Measurements from ENCODE around the gene KCNIP1. TPM values are rescaled to one million over a fixed set of nuclear protein-coding genes. Genes with fewer than 3 reads are reported as not detected.
A peak's percentile ranks its signal among the peaks of the same experiment; 100 is the strongest.

The KCNIP1 gene
- total RNA-seq, 8 experiments from 2014 or later: 0.80 to 35.0 (median 14.5) TPM; not detected in 2

DNA sequence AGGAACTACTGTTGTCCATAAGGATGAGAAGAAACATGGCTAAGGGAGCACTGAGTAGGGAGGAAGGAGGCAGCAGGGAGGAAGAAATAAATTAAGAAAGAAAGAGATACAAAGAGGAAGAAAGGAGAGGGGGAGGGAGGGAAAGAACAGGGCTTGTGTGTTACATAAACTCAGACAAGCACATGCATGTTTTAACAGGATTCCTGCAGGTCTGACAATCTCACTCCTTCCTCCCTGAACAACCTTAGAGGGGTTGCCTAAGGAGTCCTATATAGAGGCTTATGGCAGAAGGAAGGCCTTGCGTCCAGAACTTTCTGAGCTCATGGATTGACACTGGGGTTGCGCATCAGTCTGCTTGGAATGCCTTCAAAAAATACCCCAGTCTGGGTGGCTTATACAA is 4.2 kb upstream of the KCNIP1 start:
- in situ Hi-C loops (cut with MboI; ENCODE audit: low pct_unique_long_range_greater_than_20kb in 2 of 9, low sequenced_read_pairs in 9 of 9, unreplicated experiment in 9 of 9): no loop called here
- WGBS, 10 experiments: 80 to 100% (median 100%) methylated on average over 1 to 2 of the region's 2 CpGs; no CpG with 5 or more reads in 5 of the 10 experiments
- H3K4me3 ChIP-seq: no peak overlapping the region
- H3K4me1 ChIP-seq (replicated peaks in 1 of 2): peaks cover 50 to 56% of the 10 kb centered on the region in 2 donors
- no peak overlapping the region for H3K27ac ChIP-seq
- ATAC-seq (replicated peaks in 6 of 8): no peak

DNA sequence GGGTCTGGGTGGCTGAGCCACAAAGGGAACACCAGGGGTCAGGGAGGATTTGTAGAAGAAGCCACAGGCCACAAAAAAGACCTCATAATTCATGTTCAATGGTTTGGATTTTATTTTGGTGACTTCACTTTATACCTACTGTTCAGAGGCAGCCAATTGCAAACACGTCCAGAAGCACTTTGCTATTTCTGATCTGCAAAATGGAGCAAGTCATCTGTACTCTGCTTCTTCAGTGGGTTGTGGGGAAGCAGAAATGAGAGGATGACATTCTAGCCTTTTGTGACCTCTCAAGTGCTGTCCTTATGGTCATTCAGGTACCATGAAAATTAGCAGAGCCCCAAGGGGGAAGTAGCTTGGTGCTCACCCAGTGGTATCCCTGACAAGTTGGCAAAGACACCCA is 2.5 kb upstream of the KCNIP1 start:
- Histone ChIP-seq H3K27ac (no peak overlapping the region), H3K4me1 (replicated peaks in 1 of 2) (peaks cover 47 to 54% of the 10 kb centered on the region in 2 donors), H3K4me3 (no peak overlapping the region)
- in situ Hi-C loops (cut with MboI; ENCODE audit: low pct_unique_long_range_greater_than_20kb in 2 of 9, low sequenced_read_pairs in 9 of 9, unreplicated experiment in 9 of 9): no loop called here
- ATAC-seq (replicated peaks in 6 of 8): no peak
- WGBS, 10 experiments: 71 to 100% (median 100%) methylated on average over 1 of the region's 1 CpG; no CpG with 5 or more reads in 7 of the 10 experiments

DNA sequence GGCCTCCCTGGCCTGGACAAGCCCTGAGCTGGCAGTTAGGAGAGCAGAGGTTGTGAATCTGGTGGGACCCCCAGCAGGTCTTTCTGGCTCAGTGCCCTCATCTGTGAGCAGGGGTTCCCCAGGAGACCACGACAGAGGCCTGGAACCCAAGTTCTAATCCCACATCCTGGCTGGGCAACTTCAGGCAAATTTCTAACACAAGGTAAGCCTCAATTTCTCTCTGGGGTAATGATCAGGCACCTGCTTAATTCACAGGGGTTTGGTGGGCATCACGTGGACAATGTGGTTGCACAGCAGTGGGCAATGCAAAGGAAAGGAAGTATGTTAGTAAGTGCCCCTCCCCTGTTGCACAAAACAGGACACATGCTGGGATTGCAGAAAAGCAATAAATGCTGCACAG is 1.9 kb upstream of the KCNIP1 start:
- in situ Hi-C loops (cut with MboI; ENCODE audit: low pct_unique_long_range_greater_than_20kb in 2 of 9, low sequenced_read_pairs in 9 of 9, unreplicated experiment in 9 of 9): no loop called here
- WGBS, 10 experiments: 0 to 100% (median 83%) methylated on average over 1 to 2 of the region's 2 CpGs; no CpG with 5 or more reads in 3 of the 10 experiments
- no peak for ATAC-seq (replicated peaks in 6 of 8)

DNA sequence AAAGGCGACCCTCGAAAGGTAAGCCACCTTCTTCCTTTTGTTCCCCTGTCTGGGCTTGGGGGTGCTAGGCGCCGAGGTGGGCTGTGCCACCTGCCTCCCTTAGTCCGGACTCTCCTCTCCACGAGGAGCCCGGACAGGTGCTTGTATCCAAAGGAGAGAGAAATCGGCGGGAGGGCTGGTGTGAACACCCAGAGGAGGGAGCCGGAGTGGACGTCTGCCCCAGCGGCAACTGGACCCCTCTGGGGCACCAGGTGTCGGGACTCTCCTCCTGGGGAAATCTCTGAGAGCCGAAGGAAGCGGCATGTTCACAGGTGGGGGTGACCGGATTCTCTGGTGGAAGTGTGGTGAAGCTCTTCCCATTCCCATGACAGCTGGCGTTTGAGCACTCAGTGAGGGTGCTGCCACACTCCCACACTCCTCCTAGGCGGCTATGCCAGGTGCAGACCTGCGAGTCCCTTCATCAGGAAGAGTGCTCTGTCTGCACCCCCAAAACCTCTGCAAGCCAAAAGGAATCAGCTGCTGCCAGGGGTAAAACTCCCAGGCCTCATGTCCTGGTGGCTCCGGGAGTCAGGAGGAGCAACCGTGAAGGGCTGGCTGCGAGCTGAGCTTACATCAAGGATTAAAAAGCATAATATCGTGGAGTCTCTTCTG is 921 bp downstream of the KCNIP1 start:
- WGBS, 10 experiments: 60 to 100% (median 84%) methylated on average over 1 to 5 of the region's 23 CpGs; no CpG with 5 or more reads in 4 of the 10 experiments
- Histone ChIP-seq H3K27ac (no peak overlapping the region), H3K4me3 (peak overlapping the region; percentile 25 to 37 (median 33)), H3K4me1 (replicated peaks in 1 of 2) (peaks cover 41 to 46% of the 10 kb centered on the region in 2 donors)
- in situ Hi-C loops (cut with MboI; ENCODE audit: low pct_unique_long_range_greater_than_20kb in 2 of 9, low sequenced_read_pairs in 9 of 9, unreplicated experiment in 9 of 9): no loop called here
- ATAC-seq (replicated peaks in 6 of 8): no peak

More for the DNA sequence above, 1.9 kb upstream of the KCNIP1 start:
- Histone ChIP-seq H3K4me3 (no peak overlapping the region), H3K4me1 (replicated peaks in 1 of 2) (peaks cover 47 to 53% of the 10 kb centered on the region in 2 donors), H3K27ac (no peak overlapping the region)

DNA sequence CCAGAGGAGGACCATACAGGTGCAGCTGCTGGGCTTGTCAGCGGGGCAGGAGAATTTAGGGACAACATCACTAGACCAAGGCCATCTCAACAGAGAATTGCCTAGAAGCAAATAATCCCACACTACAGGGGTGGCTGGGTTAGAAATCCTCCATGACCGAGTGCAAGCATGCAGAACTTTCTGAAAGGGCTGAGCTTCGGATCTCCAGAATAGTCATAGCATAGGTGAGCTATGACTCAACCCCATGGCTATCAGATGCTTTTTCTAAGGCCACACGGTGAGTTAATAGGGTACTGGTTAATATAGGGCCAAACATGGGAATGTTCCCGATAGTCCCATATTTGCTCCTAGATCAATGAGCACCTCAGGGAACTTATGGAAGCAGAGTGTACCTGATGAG is 4.2 kb downstream of the KCNIP1 start:
- in situ Hi-C loops (cut with MboI; ENCODE audit: low pct_unique_long_range_greater_than_20kb in 2 of 9, low sequenced_read_pairs in 9 of 9, unreplicated experiment in 9 of 9): no loop called here
- no peak overlapping the region for H3K27ac ChIP-seq
- 76 to 100% (median 91%) methylated on average over 1 to 5 of the region's 5 CpGs; no CpG with 5 or more reads in 5 of the 10 experiments for WGBS, 10 experiments
- H3K4me3 ChIP-seq: no peak overlapping the region
- peaks cover 51 to 62% of the 10 kb centered on the region in 2 donors for H3K4me1 ChIP-seq (replicated peaks in 1 of 2)
- no peak for ATAC-seq (replicated peaks in 6 of 8)

DNA sequence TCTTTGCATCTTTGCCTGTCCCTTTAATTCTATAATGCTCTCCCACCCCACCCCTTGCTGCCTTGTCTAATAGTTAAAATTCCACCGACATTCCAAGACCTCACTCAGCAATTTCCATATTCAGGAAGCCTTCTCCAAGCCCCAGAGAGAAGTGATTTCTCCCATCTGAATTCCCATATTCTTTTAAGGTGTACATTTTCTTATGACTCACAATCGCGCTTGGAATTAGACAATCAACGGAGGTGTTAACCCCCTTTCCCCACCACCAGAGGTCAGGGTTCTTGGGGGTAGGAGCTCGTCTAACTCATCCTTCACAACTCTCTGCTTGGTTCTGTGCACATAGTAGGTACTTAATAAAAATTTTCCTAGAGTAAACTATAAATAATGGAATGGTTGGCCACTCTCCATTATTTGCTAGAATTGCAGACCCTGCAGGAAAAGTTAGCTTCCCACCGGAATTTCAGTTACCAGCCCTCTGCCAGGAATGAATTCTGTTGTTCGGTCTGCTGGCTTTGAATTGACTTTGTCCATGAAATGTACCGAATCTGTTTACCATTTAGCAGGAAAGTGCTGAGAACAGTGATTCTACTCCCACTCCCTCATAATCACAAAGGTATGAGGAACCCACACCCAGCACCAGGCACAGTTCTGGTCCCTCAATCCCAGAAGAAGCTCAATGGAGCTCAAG is 5.0 kb downstream of the KCNIP1 start:
- no peak overlapping the region for H3K27ac ChIP-seq
- peaks cover 45 to 58% of the 10 kb centered on the region in 2 donors for H3K4me1 ChIP-seq (replicated peaks in 1 of 2)
- ATAC-seq (replicated peaks in 6 of 8): peak in 3 of 8 experiments; percentile 16 to 85 (median 54)
- WGBS, 10 experiments: 6 to 93% (median 77%) methylated on average over 1 to 7 of the region's 8 CpGs; no CpG with 5 or more reads in 2 of the 10 experiments
- H3K4me3 ChIP-seq: no peak overlapping the region
- in situ Hi-C loops (cut with MboI; ENCODE audit: low pct_unique_long_range_greater_than_20kb in 2 of 9, low sequenced_read_pairs in 9 of 9, unreplicated experiment in 9 of 9): no loop called here

DNA sequence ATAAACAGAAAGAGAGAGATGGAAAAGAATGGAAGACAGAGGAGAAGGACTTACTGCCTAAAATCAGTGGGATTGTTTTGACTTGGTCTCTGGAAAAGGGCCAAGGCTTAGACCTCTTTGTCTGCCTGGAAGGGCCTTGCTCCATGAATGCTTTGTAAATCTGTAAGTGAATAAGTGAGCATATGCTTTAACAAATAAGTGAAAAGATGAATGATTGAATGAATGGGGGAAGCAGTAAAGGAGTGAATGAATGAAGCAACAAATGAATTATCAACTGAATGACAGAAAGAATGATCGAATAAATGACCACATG is 5.5 kb downstream of the KCNIP1 start:
- in situ Hi-C loops (cut with MboI; ENCODE audit: low pct_unique_long_range_greater_than_20kb in 2 of 9, low sequenced_read_pairs in 9 of 9, unreplicated experiment in 9 of 9): no loop called here
- no peak overlapping the region for H3K27ac ChIP-seq
- H3K4me1 ChIP-seq (replicated peaks in 1 of 2): peaks cover 42 to 58% of the 10 kb centered on the region in 2 donors
- no peak overlapping the region for H3K4me3 ChIP-seq
- no peak for ATAC-seq (replicated peaks in 6 of 8)
- WGBS, 10 experiments: 0 to 100% (median 56%) methylated on average over 1 of the region's 1 CpG; no CpG with 5 or more reads in 1 of the 10 experiments

DNA sequence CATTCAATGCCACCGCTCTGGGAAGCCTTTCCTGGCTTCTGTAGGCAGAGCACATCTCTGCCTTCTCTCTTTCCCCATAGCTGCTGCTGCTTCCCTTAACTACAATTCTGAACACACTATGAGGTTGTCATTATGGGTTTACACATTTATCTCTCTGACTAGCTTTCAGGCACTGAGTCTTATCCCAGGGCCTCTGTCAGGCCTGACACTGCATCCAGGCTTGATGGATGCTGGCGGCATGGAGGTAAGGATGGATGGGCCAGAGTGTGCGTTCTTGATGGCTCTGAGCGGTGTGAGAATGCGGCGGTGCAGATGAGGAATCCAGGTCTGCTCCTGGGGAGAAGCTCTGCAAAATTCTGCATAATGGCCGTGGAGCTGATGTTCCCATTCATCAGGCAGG is 6.3 kb downstream of the KCNIP1 start:
- in situ Hi-C loops (cut with MboI; ENCODE audit: low pct_unique_long_range_greater_than_20kb in 2 of 9, low sequenced_read_pairs in 9 of 9, unreplicated experiment in 9 of 9): no loop called here
- Histone ChIP-seq H3K4me3 (no peak overlapping the region), H3K4me1 (replicated peaks in 1 of 2) (peaks cover 34 to 54% of the 10 kb centered on the region in 2 donors), H3K27ac (peak overlapping the region in 1 of 2 donors; percentile 11)
- 45 to 100% (median 85%) methylated on average over 1 to 6 of the region's 7 CpGs; no CpG with 5 or more reads in 4 of the 10 experiments for WGBS, 10 experiments
- ATAC-seq (replicated peaks in 6 of 8): peak in 5 of 8 experiments; percentile 57 to 85 (median 82)

DNA sequence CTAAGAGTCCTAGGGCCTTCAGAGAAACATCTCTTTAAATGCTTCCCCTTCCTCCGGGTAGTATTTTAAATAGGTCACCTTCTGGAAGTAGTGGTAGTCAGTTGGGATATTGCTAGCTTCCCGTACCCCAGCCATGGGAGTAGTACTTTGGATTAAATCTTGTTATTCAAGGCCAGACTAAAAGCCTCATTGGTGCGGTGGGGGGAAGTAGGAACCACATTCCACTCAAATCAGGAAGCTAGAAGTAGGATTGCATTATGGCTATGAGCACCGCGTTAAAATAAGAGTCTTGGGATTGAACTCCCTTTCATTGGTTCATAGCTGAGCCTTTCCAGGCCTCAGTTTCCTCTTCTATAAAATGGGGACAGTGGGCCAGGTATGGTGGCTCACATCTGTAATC is 6.7 kb downstream of the KCNIP1 start:
- Histone ChIP-seq H3K4me1 (replicated peaks in 1 of 2) (peaks cover 30 to 50% of the 10 kb centered on the region in 2 donors), H3K27ac (no peak overlapping the region), H3K4me3 (no peak overlapping the region)
- ATAC-seq (replicated peaks in 6 of 8): no peak
- in situ Hi-C loops (cut with MboI; ENCODE audit: low pct_unique_long_range_greater_than_20kb in 2 of 9, low sequenced_read_pairs in 9 of 9, unreplicated experiment in 9 of 9): no loop called here
- 70 to 100% (median 98%) methylated on average over 1 to 4 of the region's 5 CpGs; no CpG with 5 or more reads in 4 of the 10 experiments for WGBS, 10 experiments

DNA sequence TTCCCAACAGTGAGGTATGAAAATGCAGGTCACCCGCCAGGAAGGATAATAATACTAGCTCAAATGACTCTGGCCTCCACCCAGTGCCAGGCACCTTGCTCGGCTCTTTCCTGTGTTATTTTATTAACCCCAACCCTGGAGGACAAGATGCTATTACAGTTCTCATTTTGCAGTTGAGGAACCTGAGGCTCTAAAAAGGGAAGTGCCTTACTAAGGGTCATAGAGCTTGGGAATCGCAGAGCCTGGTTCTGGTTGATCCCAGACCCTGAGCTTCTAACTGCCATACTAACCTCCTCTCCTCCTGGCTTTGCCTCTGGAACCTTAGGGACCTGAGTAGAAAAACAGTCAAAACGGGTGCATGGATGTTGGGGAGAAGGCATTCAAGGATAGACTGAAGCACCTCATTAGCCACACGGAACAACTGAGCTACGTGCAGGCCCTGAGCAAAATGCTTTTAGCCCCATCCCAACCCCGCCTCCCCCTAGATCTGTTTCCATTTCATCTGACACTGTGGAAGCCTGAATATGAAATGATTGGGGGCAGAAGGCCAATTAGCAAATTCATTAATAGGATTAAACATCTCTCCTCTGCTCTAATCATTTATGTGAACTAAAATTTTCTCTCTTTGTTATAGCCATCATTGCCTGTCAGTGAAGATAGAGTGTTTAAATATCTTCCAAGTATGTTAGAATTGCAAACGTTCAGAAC is 7.9 kb downstream of the KCNIP1 start:
- ATAC-seq (replicated peaks in 6 of 8): no peak
- WGBS, 10 experiments: 70 to 100% (median 81%) methylated on average over 1 to 5 of the region's 8 CpGs; no CpG with 5 or more reads in 2 of the 10 experiments
- H3K27ac ChIP-seq: no peak overlapping the region
- H3K4me3 ChIP-seq: no peak overlapping the region
- H3K4me1 ChIP-seq (replicated peaks in 1 of 2): peaks cover 23 to 42% of the 10 kb centered on the region in 2 donors
- in situ Hi-C loops (cut with MboI; ENCODE audit: low pct_unique_long_range_greater_than_20kb in 2 of 9, low sequenced_read_pairs in 9 of 9, unreplicated experiment in 9 of 9): no loop called here

DNA sequence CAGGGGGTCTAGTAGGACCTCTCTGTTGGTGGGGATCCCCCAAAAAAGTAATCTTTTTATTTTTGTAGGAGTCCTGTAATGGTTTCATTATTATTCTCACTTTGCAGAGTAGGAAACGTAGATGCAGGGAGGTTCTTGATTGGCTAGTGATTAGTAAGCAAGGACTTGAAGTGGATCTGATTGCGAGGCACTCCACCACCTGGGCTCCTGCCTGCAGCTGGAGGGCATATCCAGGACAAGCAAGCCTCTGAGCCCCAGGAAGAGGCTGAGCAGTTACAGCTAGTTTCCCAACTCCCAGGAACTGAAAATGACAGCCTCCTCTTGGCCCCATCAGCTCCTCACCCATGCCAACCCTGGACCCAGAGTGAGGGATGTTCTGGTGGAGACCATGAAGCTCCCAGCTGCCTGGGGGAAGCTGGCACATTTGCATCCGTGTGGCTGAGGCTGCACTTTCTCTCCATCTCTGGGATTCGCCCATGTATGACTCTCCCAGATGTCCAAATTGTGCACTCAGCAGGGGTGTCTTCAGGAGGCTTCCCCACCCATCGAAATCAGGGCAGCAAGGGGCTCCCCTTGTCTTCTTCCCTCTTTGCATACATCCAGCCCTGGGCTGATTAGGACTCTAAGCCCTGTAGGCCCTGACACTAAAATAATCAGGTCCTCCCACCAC is 10.2 kb downstream of the KCNIP1 start:
- peaks cover 13 to 24% of the 10 kb centered on the region in 2 donors for H3K4me1 ChIP-seq (replicated peaks in 1 of 2)
- in situ Hi-C loops (cut with MboI; ENCODE audit: low pct_unique_long_range_greater_than_20kb in 2 of 9, low sequenced_read_pairs in 9 of 9, unreplicated experiment in 9 of 9): no loop called here
- no peak overlapping the region for H3K4me3 ChIP-seq
- ATAC-seq (replicated peaks in 6 of 8): peak in 4 of 8 experiments; percentile 14 to 63 (median 56)
- no peak overlapping the region for H3K27ac ChIP-seq
- 17 to 92% (median 76%) methylated on average over 1 to 4 of the region's 5 CpGs; no CpG with 5 or more reads in 6 of the 10 experiments for WGBS, 10 experiments

DNA sequence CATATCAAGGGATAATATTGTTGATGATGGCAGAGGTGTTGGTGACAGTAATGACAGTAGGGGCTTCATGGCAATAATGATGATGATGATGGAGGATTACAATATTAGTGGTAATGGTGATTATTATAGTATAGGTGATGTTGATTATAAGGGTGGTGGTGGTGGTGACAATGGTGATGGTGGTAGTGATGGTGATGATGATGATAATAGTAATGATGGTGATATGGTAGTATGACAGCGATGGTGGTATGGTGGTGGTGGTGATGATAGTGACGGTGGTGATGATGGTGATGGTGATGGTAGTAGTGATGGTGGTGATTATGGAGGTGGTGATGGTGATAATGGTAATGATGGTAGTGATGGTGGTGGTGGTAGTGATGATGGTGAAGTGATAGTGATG is 13.6 kb downstream of the KCNIP1 start:
- Histone ChIP-seq H3K27ac (no peak overlapping the region), H3K4me3 (no peak overlapping the region), H3K4me1 (replicated peaks in 1 of 2) (peaks cover 22 to 31% of the 10 kb centered on the region in 2 donors)
- in situ Hi-C loops (cut with MboI; ENCODE audit: low pct_unique_long_range_greater_than_20kb in 2 of 9, low sequenced_read_pairs in 9 of 9, unreplicated experiment in 9 of 9): no loop called here
- no peak for ATAC-seq (replicated peaks in 6 of 8)
- 38 to 100% (median 98%) methylated on average over 1 to 2 of the region's 2 CpGs; no CpG with 5 or more reads in 2 of the 10 experiments for WGBS, 10 experiments

Data from motor neuron (in vitro differentiated cells).